HepG2 (cell line): ENCODE results near the gene SLC12A5. TPM values are rescaled to one million over a fixed set of nuclear protein-coding genes. Genes with fewer than 3 reads are reported as not detected.

Experiments
- ATAC-seq: fragments of 200-7000 bp; cut with Tn5 transposase; 3 replicates; pipeline ENCODE4 v1.9.1; 2020; ENCODE audit warnings: mild to moderate bottlenecking, moderate library complexity
- BruUV-seq: library from RNA; stranded (reverse); fragments of 400-500 nt; replicated peaks from 2 replicates; lab custom pipeline; 2021; lab: Mats Ljungman, UMichigan
- CTCF ChIA-PET: fragments of 300-600 bp; formaldehyde crosslinking; extraction: SDS; loops from one replicate; lab custom pipeline; 2021; ENCODE audit warnings: low total read pairs, inconsistent platforms, low intra/inter-chr PET ratio; lab: Yijun Ruan, JAX
- POLR2A ChIA-PET: fragments of 350-600 bp; sonication (Branson Sonifier 250); formaldehyde crosslinking; loops from one replicate; lab custom pipeline; 2020; ENCODE audit warnings: antibody characterized with exemption, inconsistent platforms; lab: Yijun Ruan, JAX
- DNase-seq: peaks from one replicate; pipeline ENCODE4 v3.0.0-alpha.2; 2015; ENCODE audit warnings: low spot score
- FAIRE-seq: peaks from 3 replicates; lab custom pipeline; 2011; peaks lifted over from hg19 to GRCh38; lab: Jason Lieb, UNC
- H2AFZ ChIP-seq: one replicate; pipeline ENCODE4 v1.6.1; 2011; ENCODE audit warnings: low read length, inconsistent platforms
- H3K27ac ChIP-seq: fragments of 300-600 bp; 3 replicates; pipeline ENCODE4 v1.8.0; 2011; ENCODE audit warnings: mixed run types, mild to moderate bottlenecking, mixed read lengths, low read length, inconsistent platforms; ENCODE audit not compliant: insufficient read depth; ENCODE audit errors: extremely low read length
- H3K27me3 ChIP-seq, 2 experiments: fragments of 200-600 bp in 1 of 2; 2 replicates in 1 of 2; 3 replicates in 1 of 2; pipeline versions ENCODE4 v1.6.0 to v1.8.0; 2011; ENCODE audit warnings: low read length in 2 of 2, mild to moderate bottlenecking in 2 of 2, moderate library complexity in 2 of 2, inconsistent platforms in 1 of 2; ENCODE audit not compliant: insufficient read depth in 2 of 2, control insufficient read depth in 1 of 2
- H3K36me3 ChIP-seq, 2 experiments: fragments of 200-600 bp in 1 of 2; replicated peaks in 1 of 2; 2 replicates in 1 of 2; 3 replicates in 1 of 2; pipeline versions ENCODE4 v1.5.1 to v1.8.0; 2011; ENCODE audit warnings: low read length in 2 of 2, inconsistent platforms in 1 of 2; ENCODE audit not compliant: insufficient read depth in 2 of 2, control insufficient read depth in 1 of 2
- H3K4me1 ChIP-seq: 2 replicates; pipeline ENCODE4 v1.5.1; 2012; ENCODE audit warnings: low read length, inconsistent platforms; ENCODE audit not compliant: insufficient read depth
- H3K4me2 ChIP-seq: 2 replicates; pipeline ENCODE4 v1.6.0; 2011; ENCODE audit warnings: low read depth, low read length, inconsistent platforms
- H3K4me3 ChIP-seq, 3 experiments: fragments of 200-600 bp in 1 of 3; sonication (generic), shearing (Covaris generic) in 1 of 3; replicated peaks in 1 of 3; 2 replicates each; pipeline ENCODE4 v1.5.1; 2011 to 2016; ENCODE audit warnings: low read length in 3 of 3, inconsistent platforms in 2 of 3, low read depth in 2 of 3, mild to moderate bottlenecking in 2 of 3, control low read depth in 1 of 3, mixed read lengths in 1 of 3; ENCODE audit not compliant: insufficient read depth in 1 of 3
- H3K79me2 ChIP-seq: one replicate; pipeline ENCODE4 v1.6.1; 2011; ENCODE audit warnings: low read length, inconsistent platforms; ENCODE audit not compliant: insufficient read depth
- H3K9ac ChIP-seq: 2 replicates; pipeline ENCODE4 v1.6.0; 2011; ENCODE audit warnings: mild to moderate bottlenecking, low read depth, low read length, inconsistent platforms; ENCODE audit not compliant: insufficient read depth
- H3K9me3 ChIP-seq: 2 replicates; pipeline ENCODE4 v1.5.1; 2012; ENCODE audit warnings: mild to moderate bottlenecking, low read length
- H4K20me1 ChIP-seq: 2 replicates; pipeline ENCODE4 v1.6.0; 2011; ENCODE audit warnings: inconsistent platforms, mild to moderate bottlenecking, low read length, moderate library complexity; ENCODE audit not compliant: insufficient read depth
- CREM ChIP-seq, 2 experiments: sonication (generic) in 1 of 2; formaldehyde crosslinking in 1 of 2; IDR thresholded peaks; 2 replicates each; pipeline versions ENCODE4 v1.4.0 to v1.6.1; 2016 to 2020; ENCODE audit warnings: antibody characterized with exemption in 1 of 2, mild to moderate bottlenecking in 1 of 2, missing genetic modification reagents in 1 of 2
- KAT2B ChIP-seq: fragments of 150-350 bp; IDR thresholded peaks from 2 replicates; pipeline ENCODE4 v1.6.1; 2014; ENCODE audit warnings: low read depth, low read length, borderline replicate concordance
- NFE2L2 ChIP-seq: fragments of 150-350 bp; IDR thresholded peaks from 2 replicates; pipeline ENCODE4 v1.6.1; 2014; ENCODE audit warnings: low read length
- SMARCE1 ChIP-seq: fragments of 450-650 bp; IDR thresholded peaks from 2 replicates; pipeline ENCODE4 v1.6.1; 2017; ENCODE audit warnings: borderline replicate concordance
- SRSF9 ChIP-seq: fragments of 200-400 bp; formaldehyde crosslinking; IDR thresholded peaks from 2 replicates; pipeline ENCODE4 v1.6.1; 2018; ENCODE audit warnings: borderline replicate concordance, mild to moderate bottlenecking, low read depth, low read length; ENCODE audit not compliant: insufficient read depth, poor library complexity, severe bottlenecking
- TFE3 ChIP-seq: IDR thresholded peaks from 2 replicates; pipeline ENCODE4 v1.6.1; 2016
- ZBTB33 ChIP-seq: sonication (generic); formaldehyde crosslinking; IDR thresholded peaks from 2 replicates; pipeline ENCODE4 v1.4.0; 2020; ENCODE audit warnings: missing genetic modification reagents
- ZBTB42 ChIP-seq: sonication (generic); formaldehyde crosslinking; IDR thresholded peaks from 2 replicates; pipeline ENCODE4 v1.5.0; 2020; ENCODE audit warnings: mild to moderate bottlenecking, missing genetic modification reagents
- ZMYM3 ChIP-seq: sonication (generic); formaldehyde crosslinking; IDR thresholded peaks from 2 replicates; pipeline ENCODE4 v1.5.1; 2020; ENCODE audit warnings: mild to moderate bottlenecking, missing genetic modification reagents
- ZNF510 ChIP-seq: sonication (generic); formaldehyde crosslinking; IDR thresholded peaks from 2 replicates; pipeline ENCODE4 v1.4.0; 2020; ENCODE audit warnings: low read depth, mild to moderate bottlenecking, missing genetic modification reagents
- ZNF549 ChIP-seq: sonication (generic); formaldehyde crosslinking; IDR thresholded peaks from 2 replicates; pipeline ENCODE4 v1.5.0; 2020; ENCODE audit warnings: missing genetic modification reagents
- ZNF660 ChIP-seq: sonication (generic); formaldehyde crosslinking; IDR thresholded peaks from 2 replicates; pipeline ENCODE4 v1.5.1; 2020; ENCODE audit warnings: mild to moderate bottlenecking, low read depth, missing genetic modification reagents, borderline replicate concordance
- WGBS: methylation state at CpG from one replicate; pipeline ENCODE4 v1.1.6; 2017; ENCODE audit warnings: low lambda C conversion rate; 5-methylcytosine and 5-hydroxymethylcytosine counted together
- in situ Hi-C: cut with HindIII; loops from 2 replicates; pipeline ENCODE4 v1.10.0; 2017; ENCODE audit warnings: low pct_unique_long_range_greater_than_20kb; ENCODE audit not compliant: extremely low pct_ligation_motif_present
- intact Hi-C: fragments of 100-400 bp; cut with micrococcal nuclease; formaldehyde crosslinking; loops from one replicate; pipeline ENCODE4 v1.10.0; 2022; ENCODE audit not compliant: unreplicated experiment
- polyA plus RNA-seq, 8 experiments: library from polyadenylated mRNA; depleted of rRNA in 3 of 8; stranded (reverse) in 7 of 8; unstranded in 1 of 8; fragments of >200 nt; fragmentation: Illumina TruSeq in 4 of 8; extraction: Trizol in 4 of 8; gene quantifications; 2 replicates each; pipeline versions ENCODE4 v1.2.1 to v1.2.3, GENCODE V29; 2011 to 2016; ENCODE audit warnings: low read depth in 4 of 8, missing spikeins in 1 of 8, mixed read lengths in 1 of 8; ENCODE audit not compliant: insufficient read depth in 1 of 8
- total RNA-seq, 5 experiments: library from RNA; depleted of rRNA; stranded (reverse); fragments of >200 nt; fragmentation: Illumina TruSeq; extraction: Trizol; gene quantifications; 2 replicates each; pipeline ENCODE4 v1.2.3, GENCODE V29; 2016; ENCODE audit warnings: low read depth in 1 of 5

The SLC12A5 gene
- total and polyA plus RNA-seq, 2 of the 13 experiments (the other 11 are each of a cell fraction or from before 2014, with no cell fraction given): 4.3 to 5.4 TPM

GRCh38 chr20:46100988-46101387 is 72.0 kb downstream of the SLC12A5 start:
- no peaks in the 10 kb centered on the region for H3K36me3 ChIP-seq
- H3K79me2 ChIP-seq: no peaks in the 10 kb centered on the region
- POLR2A ChIA-PET: no interaction called here
- intact Hi-C loops (no loop called here), in situ Hi-C loops (no loop called here)
- H3K4me2 ChIP-seq: no peak overlapping the region
- H4K20me1 ChIP-seq: no peaks in the 10 kb centered on the region
- H3K27ac ChIP-seq: no peak overlapping the region
- H2AFZ ChIP-seq: no peak overlapping the region
- no peak overlapping the region for H3K9ac ChIP-seq
- DNase-seq (no peak), FAIRE-seq (no peak), ATAC-seq (no peak)
- no peak overlapping the region for H3K4me3 ChIP-seq
- no peak for TF ChIP-seq SRSF9
- TF ChIP-seq TFE3 (CRISPR knock-in tag): no peak
- no peak for TF ChIP-seq NFE2L2
- TF ChIP-seq CREM (IDR thresholded peaks at IDR 0.05): no peak
- no peak for TF ChIP-seq CREM (CRISPR knock-in tag; IDR thresholded peaks at IDR 0.05)
- no peak for TF ChIP-seq ZMYM3
- no peak for TF ChIP-seq ZNF549 (CRISPR knock-in tag)
- TF ChIP-seq ZBTB42 (CRISPR knock-in tag): no peak
- no peak for TF ChIP-seq ZNF660 (CRISPR knock-in tag)
- no peak for TF ChIP-seq ZBTB33 (CRISPR knock-in tag)
- TF ChIP-seq SMARCE1: no peak
- no peak for TF ChIP-seq ZNF510 (CRISPR knock-in tag)
- TF ChIP-seq KAT2B: no peak
- CTCF ChIA-PET: no interaction called here
- BruUV-seq: no TSS peak
- H3K4me1 ChIP-seq: 0 out of 2 replicates have a peak, but pooled peaks cover 11% of the 10 kb centered on the region
- H3K27me3 ChIP-seq: peaks cover 2 to 49% of the 10 kb centered on the region in 2 experiments; a peak in 4 of 5 replicates
- no peaks in the 10 kb centered on the region; the same call in 1 of the 2 replicates for H3K9me3 ChIP-seq
- 58% methylated on average over 5 of the region's 5 CpGs for WGBS
